ENCODE results near the gene BNC2.
A peak's percentile ranks its signal among the peaks of the same experiment; 100 is the strongest.

Gene BNC2

GRCh38 chr9:16879416-16879815 lies 8.9 kb upstream of the BNC2 start:
- H3K9ac ChIP-seq (ENCODE audit: low read depth, low read length, poor library complexity), result no peak overlapping the region
- H3K18ac ChIP-seq (ENCODE audit: low read length), result no peak overlapping the region
- no peak overlapping the region for H2BK5ac ChIP-seq (ENCODE audit: low read length)
- no peak overlapping the region for H2AFZ ChIP-seq (ENCODE audit: low read length)
- H2BK120ac ChIP-seq (ENCODE audit: low read depth, low read length), result no peak overlapping the region
- H2AK5ac ChIP-seq (ENCODE audit: low read depth, low read length), result no peak overlapping the region
- no peak overlapping the region for H3K4me2 ChIP-seq (ENCODE audit: insufficient read depth, low read length, poor library complexity, severe bottlenecking)
- no peaks in the 10 kb centered on the region for H3K36me3 ChIP-seq (replicated peaks in 1 of 2; ENCODE audit: control insufficient read depth in 2 of 2, insufficient read depth in 2 of 2, low read length in 2 of 2)
- no peak overlapping the region for H2BK15ac ChIP-seq (ENCODE audit: low read length)
- H3K4ac ChIP-seq (ENCODE audit: low read length), result no peak overlapping the region
- H3K9me3 ChIP-seq (replicated peaks in 1 of 2; ENCODE audit: control insufficient read depth in 2 of 2, insufficient read depth in 1 of 2, low read depth in 1 of 2, low read length in 2 of 2), result no peaks in the 10 kb centered on the region
- no CpG with 5 or more reads among the region's 2 CpGs for WGBS, 2 donors (ENCODE audit: extremely low coverage in 2 of 2, insufficient read length in 2 of 2, insufficient replicate concordance in 1 of 2)
- H3K14ac ChIP-seq (ENCODE audit: low read length), result no peak overlapping the region
- no peak overlapping the region for H4K91ac ChIP-seq (ENCODE audit: low read depth, low read length, poor library complexity)
- H3K4me3 ChIP-seq (ENCODE audit: low read length in 2 of 2), result no peak overlapping the region
- no peak overlapping the region for H4K8ac ChIP-seq (ENCODE audit: low read depth, low read length)
- no peak overlapping the region for H3K27ac ChIP-seq (replicated peaks; ENCODE audit: low read length)
- no peaks in the 10 kb centered on the region for H3K79me1 ChIP-seq (ENCODE audit: low read depth, low read length)
- H3K27me3 ChIP-seq (ENCODE audit: control insufficient read depth in 3 of 3, insufficient read depth in 3 of 3, low read depth in 1 of 3, low read length in 3 of 3), result no peaks in the 10 kb centered on the region
- H3K23ac ChIP-seq (ENCODE audit: low read depth, low read length, poor library complexity), result no peak overlapping the region
- DNase-seq (ENCODE audit: low spot score), result no peak
- H3K4me1 ChIP-seq (ENCODE audit: control insufficient read depth in 2 of 2, insufficient read depth in 1 of 2, low read depth in 1 of 2, low read length in 2 of 2), result no peaks in the 10 kb centered on the region
- H2BK12ac ChIP-seq (ENCODE audit: low read length), result no peak overlapping the region

- DNase-seq (ENCODE audit: low spot score), result no peak
- Histone ChIP-seq H2AK5ac (ENCODE audit: low read depth, low read length) (no peak overlapping the region), H2BK15ac (ENCODE audit: low read length) (no peak overlapping the region), H3K4me3 (ENCODE audit: low read length in 2 of 2) (no peak overlapping the region), H3K9ac (ENCODE audit: low read depth, low read length, poor library complexity) (no peak overlapping the region), H3K4ac (ENCODE audit: low read length) (no peak overlapping the region), H3K4me2 (ENCODE audit: insufficient read depth, low read length, poor library complexity, severe bottlenecking) (no peak overlapping the region), H2AFZ (ENCODE audit: low read length) (no peak overlapping the region), H3K9me3 (replicated peaks in 1 of 2; ENCODE audit: control insufficient read depth in 2 of 2, insufficient read depth in 1 of 2, low read depth in 1 of 2, low read length in 2 of 2) (no peaks in the 10 kb centered on the region), H3K4me1 (ENCODE audit: control insufficient read depth in 2 of 2, insufficient read depth in 1 of 2, low read depth in 1 of 2, low read length in 2 of 2) (no peaks in the 10 kb centered on the region), H4K8ac (ENCODE audit: low read depth, low read length) (peak overlapping the region; percentile 43), H2BK5ac (ENCODE audit: low read length) (no peak overlapping the region), H3K36me3 (replicated peaks in 1 of 2; ENCODE audit: control insufficient read depth in 2 of 2, insufficient read depth in 2 of 2, low read length in 2 of 2) (no peaks in the 10 kb centered on the region), H2BK120ac (ENCODE audit: low read depth, low read length) (no peak overlapping the region), H3K18ac (ENCODE audit: low read length) (no peak overlapping the region), H3K14ac (ENCODE audit: low read length) (no peak overlapping the region), H3K23ac (ENCODE audit: low read depth, low read length, poor library complexity) (peak overlapping the region; percentile 55), H4K91ac (ENCODE audit: low read depth, low read length, poor library complexity) (no peak overlapping the region), H2BK12ac (ENCODE audit: low read length) (no peak overlapping the region), H3K27me3 (ENCODE audit: control insufficient read depth in 3 of 3, insufficient read depth in 3 of 3, low read depth in 1 of 3, low read length in 3 of 3) (peaks cover 0 to 16% (median 2%) of the 10 kb centered on the region in 3 experiments), H3K79me1 (ENCODE audit: low read depth, low read length) (no peaks in the 10 kb centered on the region), H3K27ac (replicated peaks; ENCODE audit: low read length) (no peak overlapping the region)
- WGBS, 2 donors (ENCODE audit: extremely low coverage in 2 of 2, insufficient read length in 2 of 2, insufficient replicate concordance in 1 of 2), result no CpG with 5 or more reads among the region's 19 CpGs
Observed at GRCh38 chr9:16877256-16877655, 6.8 kb upstream of the BNC2 start.

- no peaks in the 10 kb centered on the region for H3K79me1 ChIP-seq (ENCODE audit: low read depth, low read length)
- no peak overlapping the region for H3K4me2 ChIP-seq (ENCODE audit: insufficient read depth, low read length, poor library complexity, severe bottlenecking)
- H2BK12ac ChIP-seq (ENCODE audit: low read length), result no peak overlapping the region
- no peak overlapping the region for H3K4me3 ChIP-seq (ENCODE audit: low read length in 2 of 2)
- no peak overlapping the region for H3K4ac ChIP-seq (ENCODE audit: low read length)
- H3K18ac ChIP-seq (ENCODE audit: low read length), result no peak overlapping the region
- H3K9ac ChIP-seq (ENCODE audit: low read depth, low read length, poor library complexity), result no peak overlapping the region
- H2AFZ ChIP-seq (ENCODE audit: low read length), result no peak overlapping the region
- H3K9me3 ChIP-seq (replicated peaks in 1 of 2; ENCODE audit: control insufficient read depth in 2 of 2, insufficient read depth in 1 of 2, low read depth in 1 of 2, low read length in 2 of 2), result no peaks in the 10 kb centered on the region
- no peak overlapping the region for H3K23ac ChIP-seq (ENCODE audit: low read depth, low read length, poor library complexity)
- H2BK5ac ChIP-seq (ENCODE audit: low read length), result no peak overlapping the region
- no peak for DNase-seq (ENCODE audit: low spot score)
- H3K14ac ChIP-seq (ENCODE audit: low read length), result no peak overlapping the region
- no peak overlapping the region for H2BK120ac ChIP-seq (ENCODE audit: low read depth, low read length)
- no peak overlapping the region for H4K91ac ChIP-seq (ENCODE audit: low read depth, low read length, poor library complexity)
- peak overlapping the region; percentile 43 for H4K8ac ChIP-seq (ENCODE audit: low read depth, low read length)
- no peak overlapping the region for H2BK15ac ChIP-seq (ENCODE audit: low read length)
- H2AK5ac ChIP-seq (ENCODE audit: low read depth, low read length), result no peak overlapping the region
- peaks cover 2 to 8% of the 10 kb centered on the region in 2 donors for H3K4me1 ChIP-seq (ENCODE audit: control insufficient read depth in 2 of 2, insufficient read depth in 1 of 2, low read depth in 1 of 2, low read length in 2 of 2)
- H3K27me3 ChIP-seq (ENCODE audit: control insufficient read depth in 3 of 3, insufficient read depth in 3 of 3, low read depth in 1 of 3, low read length in 3 of 3), result peaks cover 0 to 51% (median 14%) of the 10 kb centered on the region in 3 experiments
- no peaks in the 10 kb centered on the region for H3K36me3 ChIP-seq (replicated peaks in 1 of 2; ENCODE audit: control insufficient read depth in 2 of 2, insufficient read depth in 2 of 2, low read length in 2 of 2)
- no CpG with 5 or more reads among the region's 6 CpGs for WGBS, 2 donors (ENCODE audit: extremely low coverage in 2 of 2, insufficient read length in 2 of 2, insufficient replicate concordance in 1 of 2)
- H3K27ac ChIP-seq (replicated peaks; ENCODE audit: low read length), result no peak overlapping the region
Observed at GRCh38 chr9:16873126-16873802, 2.8 kb upstream of the BNC2 start.

GRCh38 chr9:16871336-16872151 lies 1.1 kb upstream of the BNC2 start:
- Histone ChIP-seq H2AK5ac (ENCODE audit: low read depth, low read length) (no peak overlapping the region), H3K27ac (replicated peaks; ENCODE audit: low read length) (no peak overlapping the region), H3K27me3 (ENCODE audit: control insufficient read depth in 3 of 3, insufficient read depth in 3 of 3, low read depth in 1 of 3, low read length in 3 of 3) (peaks cover 0 to 68% (median 19%) of the 10 kb centered on the region in 3 experiments)

More at GRCh38 chr9:16871336-16872151, 1.1 kb upstream of the BNC2 start:
- H4K8ac ChIP-seq (ENCODE audit: low read depth, low read length), result no peak overlapping the region
- peak overlapping the region; percentile 92 for H3K18ac ChIP-seq (ENCODE audit: low read length)
- peak overlapping the region; percentile 52 for H2BK15ac ChIP-seq (ENCODE audit: low read length)
- peak overlapping the region; percentile 94 for H2AFZ ChIP-seq (ENCODE audit: low read length)
- peaks cover 2 to 8% of the 10 kb centered on the region in 2 donors for H3K4me1 ChIP-seq (ENCODE audit: control insufficient read depth in 2 of 2, insufficient read depth in 1 of 2, low read depth in 1 of 2, low read length in 2 of 2)
- no peaks in the 10 kb centered on the region for H3K9me3 ChIP-seq (replicated peaks in 1 of 2; ENCODE audit: control insufficient read depth in 2 of 2, insufficient read depth in 1 of 2, low read depth in 1 of 2, low read length in 2 of 2)
- H4K91ac ChIP-seq (ENCODE audit: low read depth, low read length, poor library complexity), result no peak overlapping the region
- H2BK12ac ChIP-seq (ENCODE audit: low read length), result no peak overlapping the region
- H3K36me3 ChIP-seq (replicated peaks in 1 of 2; ENCODE audit: control insufficient read depth in 2 of 2, insufficient read depth in 2 of 2, low read length in 2 of 2), result no peaks in the 10 kb centered on the region
- no peak overlapping the region for H3K23ac ChIP-seq (ENCODE audit: low read depth, low read length, poor library complexity)
- H2BK120ac ChIP-seq (ENCODE audit: low read depth, low read length), result no peak overlapping the region
- H3K4ac ChIP-seq (ENCODE audit: low read length), result no peak overlapping the region
- H3K14ac ChIP-seq (ENCODE audit: low read length), result no peak overlapping the region
- H3K79me1 ChIP-seq (ENCODE audit: low read depth, low read length), result no peaks in the 10 kb centered on the region
- DNase-seq (ENCODE audit: low spot score), result peak; percentile 42
- H2BK5ac ChIP-seq (ENCODE audit: low read length), result no peak overlapping the region
- no CpG with 5 or more reads among the region's 63 CpGs for WGBS, 2 donors (ENCODE audit: extremely low coverage in 2 of 2, insufficient read length in 2 of 2, insufficient replicate concordance in 1 of 2)
- H3K4me2 ChIP-seq (ENCODE audit: insufficient read depth, low read length, poor library complexity, severe bottlenecking), result peak overlapping the region; percentile 95
- H3K4me3 ChIP-seq (ENCODE audit: low read length in 2 of 2), result peak overlapping the region; percentile 54 to 82
- peak overlapping the region; percentile 82 for H3K9ac ChIP-seq (ENCODE audit: low read depth, low read length, poor library complexity)
